HepG2 (cell line): Measurements from ENCODE around the gene ZNF234. TPM values are rescaled to one million over a fixed set of nuclear protein-coding genes. Genes with fewer than 3 reads are reported as not detected.

ENCODE experiments used
- ARID4A ChIP-seq: sonication (generic); formaldehyde crosslinking; IDR thresholded peaks from 2 replicates; pipeline ENCODE4 v1.5.0; 2020; ENCODE audit warnings: mild to moderate bottlenecking, missing genetic modification reagents, borderline replicate concordance
- ATAD3A ChIP-seq: sonication (generic); formaldehyde crosslinking; IDR thresholded peaks from 2 replicates; pipeline ENCODE4 v1.4.0; 2020; ENCODE audit warnings: missing genetic modification reagents
- CREM ChIP-seq, 2 experiments: sonication (generic) in 1 of 2; formaldehyde crosslinking in 1 of 2; IDR thresholded peaks; 2 replicates each; pipeline versions ENCODE4 v1.4.0 to v1.6.1; 2016 to 2020; ENCODE audit warnings: antibody characterized with exemption in 1 of 2, mild to moderate bottlenecking in 1 of 2, missing genetic modification reagents in 1 of 2
- DMTF1 ChIP-seq: sonication (generic); formaldehyde crosslinking; IDR thresholded peaks from 2 replicates; pipeline ENCODE4 v1.4.0; 2020; ENCODE audit warnings: mild to moderate bottlenecking, missing genetic modification reagents
- FOXC1 ChIP-seq: sonication (generic); formaldehyde crosslinking; IDR thresholded peaks from 2 replicates; pipeline ENCODE4 v1.8.0; 2022; ENCODE audit warnings: mild to moderate bottlenecking, missing genetic modification reagents, borderline replicate concordance
- JUN ChIP-seq: sonication (generic); formaldehyde crosslinking; IDR thresholded peaks from 2 replicates; pipeline ENCODE4 v1.4.0; 2020; ENCODE audit warnings: mild to moderate bottlenecking, missing genetic modification reagents
- MAFF ChIP-seq: IDR thresholded peaks from 2 replicates; pipeline ENCODE4 v1.6.1; 2011; ENCODE audit warnings: low read depth, low read length, improper control_type of control experiment
- NBN ChIP-seq: fragments of 450-650 bp; conservative IDR thresholded peaks from 2 replicates; pipeline ENCODE4 v1.6.1; 2017
- NCOA5 ChIP-seq: sonication (generic); formaldehyde crosslinking; IDR thresholded peaks from 2 replicates; pipeline ENCODE4 v1.4.0; 2020; ENCODE audit warnings: missing genetic modification reagents
- PAX8 ChIP-seq: sonication (generic); formaldehyde crosslinking; IDR thresholded peaks from 2 replicates; pipeline ENCODE4 v1.8.0; 2022; ENCODE audit warnings: mild to moderate bottlenecking, missing genetic modification reagents, borderline replicate concordance
- TFDP1 ChIP-seq: IDR thresholded peaks from 2 replicates; pipeline ENCODE4 v1.6.1; 2016; ENCODE audit warnings: missing compliant biosample characterization, missing genetic modification reagents, borderline replicate concordance
- YEATS2 ChIP-seq: sonication (generic); formaldehyde crosslinking; IDR thresholded peaks from 2 replicates; pipeline ENCODE4 v1.4.0; 2020; ENCODE audit warnings: missing genetic modification reagents, borderline replicate concordance
- ZNF343 ChIP-seq: sonication (generic); formaldehyde crosslinking; IDR thresholded peaks from 2 replicates; pipeline ENCODE4 v1.4.0; 2020; ENCODE audit warnings: mild to moderate bottlenecking, missing genetic modification reagents
- ZNF749 ChIP-seq: sonication (generic); formaldehyde crosslinking; IDR thresholded peaks from 2 replicates; pipeline ENCODE4 v1.8.0; 2022; ENCODE audit warnings: mild to moderate bottlenecking, missing genetic modification reagents, moderate library complexity, borderline replicate concordance
- ZSCAN20 ChIP-seq: sonication (generic); formaldehyde crosslinking; IDR thresholded peaks from 2 replicates; pipeline ENCODE4 v1.4.0; 2020; ENCODE audit warnings: missing genetic modification reagents, mild to moderate bottlenecking, borderline replicate concordance
- polyA plus RNA-seq, 8 experiments: library from polyadenylated mRNA; depleted of rRNA in 3 of 8; stranded (reverse) in 7 of 8; unstranded in 1 of 8; fragments of >200 nt; fragmentation: Illumina TruSeq in 4 of 8; extraction: Trizol in 4 of 8; gene quantifications; 2 replicates each; pipeline versions ENCODE4 v1.2.1 to v1.2.3, GENCODE V29; 2011 to 2016; ENCODE audit warnings: low read depth in 4 of 8, missing spikeins in 1 of 8, mixed read lengths in 1 of 8; ENCODE audit not compliant: insufficient read depth in 1 of 8
- total RNA-seq, 5 experiments: library from RNA; depleted of rRNA; stranded (reverse); fragments of >200 nt; fragmentation: Illumina TruSeq; extraction: Trizol; gene quantifications; 2 replicates each; pipeline ENCODE4 v1.2.3, GENCODE V29; 2016; ENCODE audit warnings: low read depth in 1 of 5
- TF ChIP-seq, protein P1 (sequence below): sonication (generic); formaldehyde crosslinking; IDR thresholded peaks from 2 replicates; pipeline ENCODE4 v1.5.0; 2020; ENCODE audit warnings: mild to moderate bottlenecking, missing genetic modification reagents

ZNF234 gene
- total and polyA plus RNA-seq, 2 of the 13 experiments (the other 11 are each of a cell fraction or from before 2014, with no cell fraction given): 3.5 to 11.2 TPM

- peak; percentile 39; the same call in 1 of the 2 replicates for TF ChIP-seq TFDP1
- no peak for TF ChIP-seq JUN (CRISPR knock-in tag)
- TF ChIP-seq ARID4A: peak; percentile 87; the same call in 1 of the 2 replicates
- TF ChIP-seq PAX8: 0 out of 2 replicates have a peak, but pooled peaks have one; percentile 26
- no peak for TF ChIP-seq NCOA5 (CRISPR knock-in tag)
- TF ChIP-seq ZNF749 (CRISPR knock-in tag): no peak
- TF ChIP-seq ZNF343 (CRISPR knock-in tag): no peak
- no peak for TF ChIP-seq ATAD3A
- no peak for TF ChIP-seq DMTF1
- no peak for TF ChIP-seq ZSCAN20 (CRISPR knock-in tag)
- peak; percentile 100 for TF ChIP-seq CREM (IDR thresholded peaks at IDR 0.05)
- TF ChIP-seq CREM (CRISPR knock-in tag; IDR thresholded peaks at IDR 0.05): no peak
- no peak for TF ChIP-seq NBN
- peak; percentile 38; the same call in 1 of the 2 replicates for TF ChIP-seq FOXC1 (CRISPR knock-in tag)
- peak; percentile 82; the same call in 1 of the 2 replicates for TF ChIP-seq YEATS2 (CRISPR knock-in tag)
- TF ChIP-seq, protein P1, sequence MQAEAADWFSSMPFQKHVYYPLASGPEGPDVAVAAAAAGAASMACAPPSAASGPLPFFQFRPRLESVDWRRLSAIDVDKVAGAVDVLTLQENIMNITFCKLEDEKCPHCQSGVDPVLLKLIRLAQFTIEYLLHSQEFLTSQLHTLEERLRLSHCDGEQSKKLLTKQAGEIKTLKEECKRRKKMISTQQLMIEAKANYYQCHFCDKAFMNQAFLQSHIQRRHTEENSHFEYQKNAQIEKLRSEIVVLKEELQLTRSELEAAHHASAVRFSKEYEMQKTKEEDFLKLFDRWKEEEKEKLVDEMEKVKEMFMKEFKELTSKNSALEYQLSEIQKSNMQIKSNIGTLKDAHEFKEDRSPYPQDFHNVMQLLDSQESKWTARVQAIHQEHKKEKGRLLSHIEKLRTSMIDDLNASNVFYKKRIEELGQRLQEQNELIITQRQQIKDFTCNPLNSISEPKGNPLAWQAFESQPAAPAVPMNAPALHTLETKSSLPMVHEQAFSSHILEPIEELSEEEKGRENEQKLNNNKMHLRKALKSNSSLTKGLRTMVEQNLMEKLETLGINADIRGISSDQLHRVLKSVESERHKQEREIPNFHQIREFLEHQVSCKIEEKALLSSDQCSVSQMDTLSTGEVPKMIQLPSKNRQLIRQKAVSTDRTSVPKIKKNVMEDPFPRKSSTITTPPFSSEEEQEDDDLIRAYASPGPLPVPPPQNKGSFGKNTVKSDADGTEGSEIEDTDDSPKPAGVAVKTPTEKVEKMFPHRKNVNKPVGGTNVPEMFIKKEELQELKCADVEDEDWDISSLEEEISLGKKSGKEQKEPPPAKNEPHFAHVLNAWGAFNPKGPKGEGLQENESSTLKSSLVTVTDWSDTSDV (CRISPR knock-in tag): no peak
- no peak for TF ChIP-seq MAFF
These were observed 23.5 kb downstream of the ZNF234 start, which contains the start of gene ZNF226 (continued) for GRCh38 chr19:44164673-44165512.
